ENCODE data around the gene ZNF273.

- TF ChIP-seq CTCF (IDR thresholded peaks at IDR 0.05) (no peak), POLR2AphosphoS5 (IDR thresholded peaks at IDR 0.05) (no peak), POLR2A (IDR thresholded peaks at IDR 0.05) (no peak)
Observed at GRCh38 chr7:64878684-64879083, 24.4 kb upstream of the ZNF273 start.

All from suprapubic skin (tissue), 4 donors.